GM18951 (cell line): ENCODE measurements around the gene PIH1D1.
"Not testable (repeated sequence)": the region's sequence is repeated elsewhere in the genome, so short reads cannot be mapped to it uniquely, and the experiment has no call there.

Experiments used
- POLR2A ChIP-seq: IDR thresholded peaks from 4 replicates; pipeline ENCODE4 v1.6.1; 2011; ENCODE audit warnings: mild to moderate bottlenecking; ENCODE audit not compliant: insufficient read length, insufficient read depth; ENCODE audit errors: extremely low read depth
- in situ Hi-C: fragments of 300-500 bp; cut with MboI; formaldehyde crosslinking; loops from one replicate; pipeline ENCODE4 v1.12.0; 2022; ENCODE audit warnings: low sequenced_read_pairs, mixed read lengths, inconsistent platforms; ENCODE audit not compliant: unreplicated experiment

The PIH1D1 gene

DNA sequence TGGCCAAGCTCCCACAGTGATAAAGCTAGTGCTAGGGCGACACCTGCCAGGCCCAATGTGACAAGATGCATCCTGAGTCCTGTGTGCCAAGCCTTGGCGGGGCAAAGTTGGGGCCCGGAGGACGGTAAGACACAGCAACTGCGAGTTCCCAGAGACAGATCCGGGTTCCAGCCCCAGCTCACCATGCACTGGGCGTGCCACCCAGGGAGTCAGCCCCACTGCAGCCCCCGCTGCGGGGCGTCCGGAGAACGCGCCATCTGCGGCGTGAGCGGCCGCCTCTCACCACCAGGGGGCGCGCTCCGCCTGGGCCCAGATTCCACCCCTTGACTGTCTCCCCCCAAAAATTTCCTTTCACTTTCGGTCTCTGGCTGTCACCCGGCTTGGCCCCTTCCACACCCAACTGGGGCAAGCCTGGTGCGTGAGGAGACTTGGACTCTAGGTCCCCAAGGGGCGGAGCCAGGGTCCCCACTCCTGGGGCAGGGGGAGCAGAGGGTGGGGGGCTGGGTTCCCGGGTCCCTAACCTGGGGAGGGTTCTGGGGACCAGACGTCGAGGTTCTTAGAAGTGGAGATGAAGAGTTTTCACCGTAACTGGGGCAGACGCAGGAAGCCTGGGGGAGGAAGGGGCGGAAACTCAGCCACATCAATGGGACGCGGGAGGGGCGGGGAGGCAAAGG is 22.4 kb upstream of the PIH1D1 start, which contains the start of gene FLT3LG:
FLT3LG (plus strand) TSS at position 348 of the 674 bp plus-strand sequence. CDS start 425 bp downstream, outside the sequence.
- TF ChIP-seq POLR2A, result peak; percentile 52
- in situ Hi-C loops, result no loop called here

DNA sequence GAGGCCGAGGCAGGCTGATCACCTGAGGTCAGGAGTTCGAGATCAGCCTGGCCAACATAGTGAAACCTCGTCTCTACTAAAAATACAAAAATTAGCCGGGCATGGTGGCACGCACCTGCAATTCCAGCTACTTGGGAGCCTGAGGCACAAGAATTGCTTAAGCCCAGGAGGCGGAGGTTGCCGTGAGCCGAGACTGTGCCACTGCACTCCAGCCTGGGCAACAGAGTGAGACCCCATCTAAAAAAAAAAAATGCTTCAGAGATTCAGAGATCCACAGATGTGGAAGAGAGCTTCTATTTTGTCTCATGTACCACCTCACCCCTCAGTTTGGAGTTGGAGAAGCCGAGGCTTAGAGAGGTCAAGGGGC is 21.9 kb upstream of the PIH1D1 start:
- in situ Hi-C loops, result not testable (repeated sequence)

DNA sequence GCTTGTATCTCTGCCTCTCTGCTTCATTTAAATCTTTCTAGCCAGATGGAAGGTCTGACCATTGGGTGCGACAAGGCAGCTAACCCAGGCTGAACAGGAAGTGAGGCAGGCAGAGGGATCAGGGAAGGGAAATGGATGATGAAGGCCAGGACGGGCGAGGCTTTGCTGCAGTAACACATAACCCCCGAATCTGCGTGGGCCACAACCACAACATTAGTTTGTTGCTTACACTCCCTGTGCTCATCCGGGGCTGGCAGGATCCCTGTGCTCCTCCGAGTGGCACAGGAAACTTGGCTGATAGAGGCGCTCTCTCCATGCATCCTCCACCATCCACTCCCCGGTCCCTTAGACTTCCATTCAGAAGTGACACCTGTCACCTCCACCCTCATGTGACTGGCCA is 21.3 kb upstream of the PIH1D1 start:
- TF ChIP-seq POLR2A, result no peak
- in situ Hi-C loops, result no loop called here

- in situ Hi-C loops, result no loop called here
- no peak for TF ChIP-seq POLR2A
Observed at GRCh38 chr19:49470615-49470978, 19.0 kb upstream of the PIH1D1 start.

DNA sequence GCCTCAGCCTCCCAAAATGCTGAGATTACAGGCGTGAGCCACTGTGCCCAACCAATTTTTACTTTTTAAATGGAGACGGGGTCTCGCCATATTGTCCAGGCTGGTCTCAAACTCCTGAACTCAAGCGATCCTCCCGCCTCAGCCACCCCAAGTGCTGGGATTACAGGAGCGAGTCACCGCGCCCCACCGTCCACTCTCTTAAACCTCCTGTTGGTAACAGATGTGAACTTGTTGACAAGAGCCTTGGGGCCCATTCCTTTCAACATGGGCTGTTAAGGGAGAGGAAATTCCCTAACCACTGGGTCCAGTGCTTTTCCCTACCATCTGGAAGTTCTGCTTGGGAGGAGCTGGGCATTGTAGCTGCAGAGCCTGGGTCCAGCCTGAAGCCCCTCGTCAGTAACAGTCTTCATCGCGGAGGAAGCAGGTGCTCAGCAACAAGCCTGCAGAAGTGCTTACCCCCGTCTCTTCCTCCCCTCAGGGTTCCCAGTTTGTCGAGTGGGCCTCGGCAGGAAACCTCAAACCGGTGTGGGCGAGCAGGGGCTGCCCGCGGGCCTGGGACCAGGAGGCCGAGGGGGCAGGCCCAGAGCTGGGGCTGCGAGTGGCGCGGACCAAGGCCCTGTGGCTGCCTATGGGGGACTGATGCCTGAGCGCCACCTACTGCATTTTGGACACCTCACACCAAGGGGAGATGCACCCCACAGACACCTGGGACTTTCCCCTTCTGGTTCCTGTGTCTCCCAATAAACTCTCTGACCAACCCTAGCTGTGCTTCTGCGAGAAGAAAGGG is 18.4 kb upstream of the PIH1D1 start:
- in situ Hi-C loops, result no loop called here
- TF ChIP-seq POLR2A, result peak; percentile 43

DNA sequence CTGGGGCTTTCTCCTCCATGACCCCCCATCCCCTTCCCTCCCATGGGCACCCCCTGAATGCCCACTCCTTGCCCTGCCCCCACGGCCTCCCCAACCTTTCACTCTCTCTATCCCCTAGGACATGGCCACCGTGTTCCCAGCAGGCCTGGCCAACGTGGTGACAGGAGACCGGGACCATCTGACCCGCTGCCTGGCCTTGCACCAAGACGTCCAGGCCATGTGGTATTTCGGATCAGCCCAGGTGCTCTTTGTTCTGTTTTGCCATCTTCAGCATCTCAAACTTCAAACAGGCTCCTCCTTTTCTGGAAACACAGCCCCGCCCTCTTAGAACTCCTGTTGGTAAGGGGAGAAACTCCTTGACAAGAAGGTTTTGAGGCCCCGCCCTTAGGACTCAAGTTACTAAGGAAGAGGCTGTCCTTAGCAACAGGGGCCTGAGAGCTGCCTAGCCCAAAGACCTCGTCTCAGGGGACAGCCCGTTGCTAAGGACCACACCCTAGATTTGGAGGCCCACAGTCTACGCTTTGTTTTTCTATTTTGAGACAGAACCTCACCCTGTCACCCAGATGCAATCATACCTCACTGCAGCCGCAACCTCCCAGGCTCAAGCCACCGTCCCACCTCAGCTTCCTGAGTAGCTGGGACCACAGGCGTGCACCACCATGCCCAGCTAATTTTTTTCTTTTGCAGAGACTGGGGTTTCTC is 17.3 kb upstream of the PIH1D1 start:
- no peak for TF ChIP-seq POLR2A
- in situ Hi-C loops, result no loop called here

- TF ChIP-seq POLR2A, result no peak
- in situ Hi-C loops, result no loop called here
Observed at GRCh38 chr19:49468199-49468598, 16.6 kb upstream of the PIH1D1 start.

GRCh38 chr19:49465371-49465770 is 13.8 kb upstream of the PIH1D1 start:
- no peak for TF ChIP-seq POLR2A
- in situ Hi-C loops, result no loop called here

- TF ChIP-seq POLR2A, result no peak
- in situ Hi-C loops, result no loop called here
Observed at GRCh38 chr19:49463960-49464740, 12.5 kb upstream of the PIH1D1 start.

GRCh38 chr19:49462492-49462891 is 10.9 kb upstream of the PIH1D1 start:
- no peak for TF ChIP-seq POLR2A

GRCh38 chr19:49461656-49462055 is 10.0 kb upstream of the PIH1D1 start:
- in situ Hi-C loops, result no loop called here
- no peak for TF ChIP-seq POLR2A

More at GRCh38 chr19:49462492-49462891, 10.9 kb upstream of the PIH1D1 start:
- in situ Hi-C loops, result no loop called here

GRCh38 chr19:49461130-49461529 is 9.5 kb upstream of the PIH1D1 start:
- in situ Hi-C loops, result not testable (repeated sequence)

DNA sequence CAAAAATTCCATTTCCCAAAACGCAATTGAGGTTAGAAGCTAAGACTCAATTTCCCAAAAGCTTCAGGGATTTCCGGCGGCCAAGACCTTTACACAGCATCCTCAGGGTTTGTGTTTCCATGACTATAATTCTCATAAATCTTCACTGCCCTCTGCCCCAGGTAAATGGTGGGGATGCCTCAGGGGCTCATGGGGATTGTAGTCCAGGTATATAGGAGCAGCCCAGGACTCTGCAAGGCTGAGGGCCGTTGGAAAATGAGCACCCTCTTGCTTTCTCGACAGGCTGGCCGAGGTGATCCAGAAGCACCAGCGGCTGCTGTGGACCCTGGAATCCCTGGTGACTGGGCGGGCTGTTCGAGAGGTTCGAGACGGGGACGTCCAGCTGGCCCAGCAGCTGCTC is 7.8 kb upstream of the PIH1D1 start:
- in situ Hi-C loops, result no loop called here
- no peak for TF ChIP-seq POLR2A

GRCh38 chr19:49458567-49458903 is 6.9 kb upstream of the PIH1D1 start:
- no peak for TF ChIP-seq POLR2A
- in situ Hi-C loops, result no loop called here
